ENCODE data around the gene SCYGR3.

- TF ChIP-seq FOXK2 (IDR thresholded peaks at IDR 0.05) = no peak
- no peak for TF ChIP-seq ZNF384 (IDR thresholded peaks at IDR 0.05)
Measured at GRCh38 chr2:227632827-227633226, 18.2 kb upstream of the SCYGR3 start.
